RWPE1 (cell line): Measurements from ENCODE around the gene USP36.
"Not testable (repeated sequence)": the region's sequence is repeated elsewhere in the genome, so short reads cannot be mapped to it uniquely, and the experiment has no call there.

Source experiments
- CTCF ChIA-PET: fragments of 350-600 bp; sonication (Branson Sonifier 250); formaldehyde crosslinking; extraction: SDS; loops from one replicate; lab custom pipeline; 2021; lab: Yijun Ruan, JAX
- POLR2A ChIA-PET: fragments of 400-600 bp; formaldehyde crosslinking; extraction: SDS; loops from one replicate; lab custom pipeline; 2020; ENCODE audit warnings: antibody characterized with exemption; ENCODE audit not compliant: low non-redundant PET; lab: Yijun Ruan, JAX
- DNase-seq: peaks from one replicate; pipeline ENCODE4 v3.0.0; 2012; ENCODE audit warnings: low spot score
- H3K27ac ChIP-seq: fragments of 450-650 bp; 2 replicates; pipeline ENCODE4 v1.5.1; 2017
- CTCF ChIP-seq: fragments of 450-650 bp; conservative IDR thresholded peaks from 2 replicates; pipeline ENCODE4 v1.5.1; 2017; ENCODE audit warnings: low read depth, mild to moderate bottlenecking

Gene USP36

GRCh38 chr17:78872486-78872885, 31.9 kb upstream of the USP36 start:
- CTCF ChIA-PET, result interaction anchor here (0.9 kb wide), 1 partner anchor 99 kb away, joined by 3 read pairs; no protein-coding TSS in a partner anchor
- no peak for DNase-seq
- no peak for TF ChIP-seq CTCF
- POLR2A ChIA-PET, result no interaction called here
- peak overlapping the region; percentile 80 for H3K27ac ChIP-seq

GRCh38 chr17:78870621-78871020, 30.0 kb upstream of the USP36 start:
- ChIA-PET CTCF (interaction anchor here (0.6 kb wide), 1 partner anchor 92 kb away, joined by 4 read pairs; no protein-coding TSS in a partner anchor), POLR2A (no interaction called here)
- peak overlapping the region; percentile 10 for H3K27ac ChIP-seq
- DNase-seq, result no peak
- no peak for TF ChIP-seq CTCF

GRCh38 chr17:78868391-78868790, 27.8 kb upstream of the USP36 start:
- H3K27ac ChIP-seq, result peak overlapping the region; percentile 19
- ChIA-PET POLR2A (no interaction called here), CTCF (interaction anchor here (0.6 kb wide), 1 partner anchor 128 kb away, joined by 4 read pairs; no protein-coding TSS in a partner anchor)
- no peak for TF ChIP-seq CTCF
- no peak for DNase-seq

- POLR2A ChIA-PET, DNase-seq: not testable (repeated sequence)
- CTCF ChIA-PET, result interaction anchor here (0.6 to 2.4 kb wide), 2 partner anchors 105 to 321 kb away, joined by 3 to 44 read pairs; no protein-coding TSS in a partner anchor
- H3K27ac ChIP-seq, result peak overlapping the region; percentile 64
These were observed 26.4 kb upstream of the USP36 start for GRCh38 chr17:78867046-78867445.

- peak overlapping the region; percentile 64 for H3K27ac ChIP-seq
- ChIA-PET CTCF (interaction anchor here (0.5 to 2.4 kb wide), 18 partner anchors 9 to 1490 kb away, joined by 3 to 44 read pairs (median 4); partner anchors contain the start of gene CEP295NL), POLR2A (interaction anchor here (0.7 kb wide), 1 partner anchor 61 kb away, joined by 4 read pairs; no protein-coding TSS in a partner anchor)
- DNase-seq, result peak; percentile 64
- TF ChIP-seq CTCF, result peak; percentile 98
These were observed 25.2 kb upstream of the USP36 start for GRCh38 chr17:78865682-78866390.

GRCh38 chr17:78864117-78864516, 23.5 kb upstream of the USP36 start:
- ChIA-PET CTCF (interaction anchor here (1.1 kb wide), 1 partner anchor 35 kb away, joined by 3 read pairs; no protein-coding TSS in a partner anchor), POLR2A (no interaction called here)
- H3K27ac ChIP-seq, result peak overlapping the region; percentile 42
- TF ChIP-seq CTCF, result no peak
- DNase-seq, result no peak
